Kidney (tissue), 14 donors: Measurements from ENCODE around the gene TEX28. TPM values are rescaled to one million over a fixed set of nuclear protein-coding genes. Genes with fewer than 3 reads are reported as not detected.
A peak's percentile ranks its signal among the peaks of the same experiment; 100 is the strongest.

Experiments used
- DNase-seq, 5 donors: peaks; one replicate each; pipeline ENCODE4 v3.0.0-alpha.2; 2013 to 2020
- FAIRE-seq: peaks from 2 replicates; lab custom pipeline; 2012; peaks lifted over from hg19 to GRCh38; lab: Jason Lieb, UNC
- H3K27ac ChIP-seq, 2 donors: one replicate each; pipeline ENCODE4 v1.7.0; 2013; ENCODE audit warnings: low read depth in 2 of 2, low read length in 2 of 2, inconsistent platforms in 1 of 2
- H3K27me3 ChIP-seq: one replicate; pipeline ENCODE4 v1.7.1; 2013; ENCODE audit warnings: low read length, inconsistent platforms; ENCODE audit not compliant: control insufficient read depth, insufficient read depth
- H3K36me3 ChIP-seq, 3 donors: one replicate each; pipeline versions ENCODE4 v1.7.0 to v1.7.1; 2013; ENCODE audit warnings: low read length in 3 of 3, control low read depth in 1 of 3, inconsistent platforms in 1 of 3; ENCODE audit not compliant: insufficient read depth in 3 of 3, control insufficient read depth in 2 of 3
- H3K4me1 ChIP-seq, 3 donors: one replicate each; pipeline versions ENCODE4 v1.7.0 to v1.7.1; 2013; ENCODE audit warnings: low read length in 3 of 3, inconsistent platforms in 1 of 3, low read depth in 1 of 3; ENCODE audit not compliant: control insufficient read depth in 2 of 3, insufficient read depth in 2 of 3
- H3K4me3 ChIP-seq, 3 donors: one replicate each; pipeline versions ENCODE4 v1.7.0 to v1.8.1; 2013; ENCODE audit warnings: low read length in 3 of 3, control low read depth in 1 of 3, inconsistent platforms in 1 of 3
- H3K9ac ChIP-seq, 3 donors: one replicate each; pipeline versions ENCODE4 v1.7.0 to v1.7.1; 2013; ENCODE audit warnings: low read length in 3 of 3, control low read depth in 1 of 3, inconsistent platforms in 1 of 3
- H3K9me3 ChIP-seq, 3 donors: one replicate each; pipeline versions ENCODE4 v1.7.0 to v1.7.1; 2013; ENCODE audit warnings: low read length in 3 of 3, control low read depth in 1 of 3, inconsistent platforms in 1 of 3; ENCODE audit not compliant: control insufficient read depth in 2 of 3, insufficient read depth in 1 of 3
- intact Hi-C: fragments of 100-400 bp; cut with DNase I; formaldehyde crosslinking; loops from one replicate; pipeline ENCODE4 v1.11.1; 2022
- polyA plus RNA-seq: library from polyadenylated mRNA; stranded (reverse); fragments of 350-450 nt; fragmentation: Illumina TruSeq; extraction: RNeasy Lipid Tissue Mini Kit (QIAGEN cat#74804); gene quantifications from one replicate; pipeline ENCODE4 v1.2.3, GENCODE V29; 2014; ENCODE audit warnings: low read depth, low replicate concordance; ENCODE audit not compliant: insufficient read depth
- total RNA-seq: library from RNA; stranded (reverse); fragmentation: NEBNext Ultra II Directional; extraction: Animal tissue kit (Norgen Biotek cat#: 25700); gene quantifications from one replicate; pipeline ENCODE4 v1.2.1, GENCODE V29; 2021
- TF ChIP-seq, protein P1 (sequence below): IDR thresholded peaks from 3 replicates; pipeline ENCODE4 v1.5.1; 2012; ENCODE audit warnings: mild to moderate bottlenecking, moderate library complexity, borderline replicate concordance; ENCODE audit not compliant: insufficient read depth; ENCODE audit errors: extremely low read depth
- donor health status: control.
- donor health status: control.
- donor health status: control.
- donor health status: control.
- donor health status: control.
- donor health status: DM: yes; HTN: yes; CAD: no.
- donor health status: Normal renal cell carcinoma (clear cell type).

TEX28 gene
- total and polyA plus RNA-seq, 2 donors from 2014 or later, result not detected

DNA sequence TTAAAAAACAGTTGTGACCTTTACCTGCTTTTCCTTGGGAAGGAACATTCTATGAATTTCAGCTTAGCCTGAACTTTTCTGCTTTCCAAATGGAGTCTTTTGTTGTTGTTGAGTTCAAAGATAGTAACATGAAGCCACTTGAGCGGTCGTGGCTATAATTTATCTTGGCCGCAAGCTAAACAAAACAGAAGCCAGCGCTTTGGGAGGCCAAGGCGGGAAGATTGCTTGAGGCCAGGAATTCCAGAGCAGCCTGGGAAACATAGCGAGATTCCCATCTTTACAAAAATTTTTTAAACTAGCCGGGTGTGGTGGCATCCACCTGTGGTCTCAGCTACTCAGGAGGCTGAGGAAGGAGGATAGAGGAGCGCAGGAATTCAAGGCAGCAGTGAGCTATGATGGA, 30.6 kb upstream of the TEX28 start:
- intact Hi-C loops, result no loop called here
- H3K9me3 ChIP-seq, result no peaks in the 10 kb centered on the region
- H3K27ac ChIP-seq, result no peak overlapping the region
- H3K4me1 ChIP-seq, result peaks cover 0 to 10% (median 0%) of the 10 kb centered on the region in 3 donors
- DNase-seq (peak in 3 of 5 donors; percentile 45 to 84 (median 71)), FAIRE-seq (no peak)
- TF ChIP-seq, protein P1, sequence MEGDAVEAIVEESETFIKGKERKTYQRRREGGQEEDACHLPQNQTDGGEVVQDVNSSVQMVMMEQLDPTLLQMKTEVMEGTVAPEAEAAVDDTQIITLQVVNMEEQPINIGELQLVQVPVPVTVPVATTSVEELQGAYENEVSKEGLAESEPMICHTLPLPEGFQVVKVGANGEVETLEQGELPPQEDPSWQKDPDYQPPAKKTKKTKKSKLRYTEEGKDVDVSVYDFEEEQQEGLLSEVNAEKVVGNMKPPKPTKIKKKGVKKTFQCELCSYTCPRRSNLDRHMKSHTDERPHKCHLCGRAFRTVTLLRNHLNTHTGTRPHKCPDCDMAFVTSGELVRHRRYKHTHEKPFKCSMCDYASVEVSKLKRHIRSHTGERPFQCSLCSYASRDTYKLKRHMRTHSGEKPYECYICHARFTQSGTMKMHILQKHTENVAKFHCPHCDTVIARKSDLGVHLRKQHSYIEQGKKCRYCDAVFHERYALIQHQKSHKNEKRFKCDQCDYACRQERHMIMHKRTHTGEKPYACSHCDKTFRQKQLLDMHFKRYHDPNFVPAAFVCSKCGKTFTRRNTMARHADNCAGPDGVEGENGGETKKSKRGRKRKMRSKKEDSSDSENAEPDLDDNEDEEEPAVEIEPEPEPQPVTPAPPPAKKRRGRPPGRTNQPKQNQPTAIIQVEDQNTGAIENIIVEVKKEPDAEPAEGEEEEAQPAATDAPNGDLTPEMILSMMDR, result no peak
- H3K4me3 ChIP-seq, result no peak overlapping the region
- no peaks in the 10 kb centered on the region for H3K36me3 ChIP-seq
- H3K9ac ChIP-seq, result no peak overlapping the region
- no peaks in the 10 kb centered on the region for H3K27me3 ChIP-seq

DNA sequence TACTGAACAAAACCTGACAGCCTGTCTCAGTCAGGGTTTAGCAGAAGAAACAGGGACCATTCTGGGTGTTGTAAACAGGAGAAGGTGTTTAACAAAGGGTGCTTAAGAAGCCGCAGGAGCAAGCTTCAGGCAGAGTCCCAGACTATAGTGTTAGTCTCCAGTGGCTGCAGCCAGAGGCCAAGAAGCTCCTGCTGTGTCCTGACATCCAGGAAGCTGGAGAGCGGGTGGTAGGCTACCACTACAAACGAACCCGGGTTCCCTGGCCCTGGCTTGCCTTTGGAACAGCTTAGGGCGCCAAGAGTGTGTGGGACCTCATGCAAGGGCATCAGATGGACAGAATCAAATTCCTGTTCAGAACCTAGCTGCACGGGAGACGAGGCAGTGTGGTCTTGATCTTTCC, 28.6 kb upstream of the TEX28 start:
- intact Hi-C loops, result no loop called here
- no peaks in the 10 kb centered on the region for H3K9me3 ChIP-seq
- no peak overlapping the region for H3K27ac ChIP-seq
- FAIRE-seq (no peak), DNase-seq (no peak)
- H3K36me3 ChIP-seq, result no peaks in the 10 kb centered on the region
- TF ChIP-seq, protein P1, result no peak
- no peak overlapping the region for H3K9ac ChIP-seq
- H3K4me1 ChIP-seq, result peaks cover 0 to 10% (median 0%) of the 10 kb centered on the region in 3 donors
- H3K27me3 ChIP-seq, result no peaks in the 10 kb centered on the region
- H3K4me3 ChIP-seq, result no peak overlapping the region

DNA sequence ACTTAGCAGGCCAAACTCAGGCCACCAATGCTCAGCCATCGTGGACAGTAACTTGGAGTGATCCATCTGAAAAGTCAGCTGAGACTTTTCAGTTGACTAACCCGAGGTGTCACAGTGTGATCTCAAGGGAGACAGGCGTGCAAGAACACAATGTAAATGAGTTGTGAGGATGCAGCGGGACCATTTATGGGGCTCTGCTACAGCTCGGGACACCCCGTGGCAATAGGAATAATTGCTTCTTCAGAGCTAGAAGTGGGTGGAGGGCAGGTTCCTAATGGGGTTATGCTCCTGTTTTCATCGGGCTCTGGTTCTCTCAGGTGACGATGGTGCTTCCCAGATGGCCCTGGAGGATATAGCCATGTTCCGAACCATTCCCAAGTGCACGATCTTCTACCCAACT, 28.0 kb upstream of the TEX28 start:
- intact Hi-C loops, result no loop called here
- H3K4me1 ChIP-seq, result peaks cover 0 to 10% (median 0%) of the 10 kb centered on the region in 3 donors
- no peak overlapping the region for H3K27ac ChIP-seq
- TF ChIP-seq, protein P1, result no peak
- H3K9ac ChIP-seq, result no peak overlapping the region
- no peak overlapping the region for H3K4me3 ChIP-seq
- DNase-seq, result no peak
- H3K9me3 ChIP-seq, result no peaks in the 10 kb centered on the region
- H3K36me3 ChIP-seq, result no peaks in the 10 kb centered on the region
- no peak for FAIRE-seq
- no peaks in the 10 kb centered on the region for H3K27me3 ChIP-seq

DNA sequence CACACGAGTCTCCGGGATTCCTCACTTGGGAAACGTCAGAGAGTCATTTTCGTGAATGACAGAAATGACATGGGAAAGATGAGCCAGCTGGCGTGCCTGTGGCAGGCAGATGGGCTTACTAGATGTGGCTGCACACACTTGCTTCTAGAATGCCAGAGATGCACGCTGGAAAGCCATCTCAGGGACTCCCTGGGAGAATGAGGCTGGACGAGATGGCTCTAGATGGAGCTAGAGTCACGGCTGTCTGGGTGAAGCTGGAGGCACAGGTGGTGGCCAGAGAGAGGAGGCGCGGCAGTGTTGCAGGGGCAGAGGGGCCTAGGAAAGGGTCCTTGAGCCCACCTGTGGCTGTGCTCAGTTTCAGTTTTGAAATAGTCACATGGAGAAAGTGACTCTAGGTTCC, 26.7 kb upstream of the TEX28 start:
- intact Hi-C loops, result no loop called here
- FAIRE-seq, result no peak

More for the DNA sequence above, 26.7 kb upstream of the TEX28 start:
- Histone ChIP-seq H3K27ac (no peak overlapping the region), H3K9ac (no peak overlapping the region), H3K9me3 (no peaks in the 10 kb centered on the region), H3K36me3 (no peaks in the 10 kb centered on the region), H3K4me1 (peaks cover 0 to 3% (median 0%) of the 10 kb centered on the region in 3 donors), H3K27me3 (no peaks in the 10 kb centered on the region), H3K4me3 (no peak overlapping the region)
- TF ChIP-seq, protein P1, result no peak
- peak in 1 of 5 donors; percentile 36 for DNase-seq
